Measurements from ENCODE around the gene ATRIP.
A peak's percentile ranks its signal among the peaks of the same experiment; 100 is the strongest.
"Not testable (repeated sequence)": the region's sequence is repeated elsewhere in the genome, so short reads cannot be mapped to it uniquely, and the experiment has no call there.

ATRIP gene

GRCh38 chr3:48446425-48447193, at the start of gene ATRIP:
ATRIP (plus strand) TSS chr3:48446737; CDS start chr3:48446846, 109 bp downstream.
- peak; percentile 97 for DNase-seq (ENCODE audit: low read depth)
- peak within 1 kb of the TSS; percentile 89 for H3K9ac ChIP-seq (ENCODE audit: low read length)
- H3K27me3 ChIP-seq (replicated peaks; ENCODE audit: control insufficient read depth, insufficient read depth, low read length): no peaks in the 10 kb centered on the region
- H3K9me3 ChIP-seq (ENCODE audit: control insufficient read depth, low read length): no peaks in the 10 kb centered on the region
- peak within 1 kb of the TSS; percentile 89 for H3K4me3 ChIP-seq (ENCODE audit: low read length)
- peaks cover 22% of the 10 kb centered on the region for H3K4me1 ChIP-seq (ENCODE audit: control insufficient read depth, insufficient read depth, low read length)
- peaks cover 31% of the 10 kb centered on the region for H3K36me3 ChIP-seq (ENCODE audit: control insufficient read depth, insufficient read depth, low read length, severe bottlenecking)

- Histone ChIP-seq H3K9ac (ENCODE audit: low read length) (no peak overlapping the region), H3K4me1 (ENCODE audit: control insufficient read depth, insufficient read depth, low read length) (peaks cover 17% of the 10 kb centered on the region), H3K4me3 (ENCODE audit: low read length) (no peak overlapping the region), H3K9me3 (ENCODE audit: control insufficient read depth, low read length) (no peaks in the 10 kb centered on the region), H3K36me3 (ENCODE audit: control insufficient read depth, insufficient read depth, low read length, severe bottlenecking) (no peaks in the 10 kb centered on the region), H3K27me3 (replicated peaks; ENCODE audit: control insufficient read depth, insufficient read depth, low read length) (peaks cover 9% of the 10 kb centered on the region)
- DNase-seq (ENCODE audit: low read depth): no peak
Observed at GRCh38 chr3:48397767-48398681, 48.5 kb upstream of the ATRIP start.

DNA sequence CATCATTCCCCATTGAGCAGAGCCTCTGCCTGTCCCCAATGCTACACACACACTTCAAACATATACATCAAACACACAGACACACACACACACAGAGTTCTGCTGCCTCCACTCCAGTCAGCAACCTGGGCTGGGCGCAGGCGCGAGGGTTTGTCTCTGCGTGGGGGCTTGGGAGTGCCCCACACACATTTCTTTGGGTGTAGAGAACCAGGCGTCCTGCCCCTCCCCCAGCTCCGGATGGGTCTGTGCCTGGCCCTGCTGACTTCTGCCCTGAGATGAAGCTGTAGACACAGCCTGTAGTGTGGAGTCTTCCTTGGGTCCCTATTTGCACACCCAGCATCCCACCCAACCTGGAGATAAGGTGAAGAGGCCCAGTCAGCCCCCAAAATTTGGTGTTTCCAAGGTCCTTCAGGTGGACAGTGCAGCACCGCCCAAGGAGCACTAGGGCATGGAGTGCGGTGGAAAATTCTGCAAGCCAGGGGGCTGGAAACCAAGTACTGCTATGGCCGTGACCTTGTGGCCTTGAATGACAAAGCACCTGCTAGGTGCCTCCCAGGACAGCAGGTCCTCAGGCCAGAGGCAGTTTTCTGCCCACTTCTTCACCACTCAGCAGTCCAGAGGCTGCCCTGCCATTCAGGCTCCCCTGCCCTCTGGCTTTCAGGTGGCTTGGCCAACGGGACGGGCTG, 47.7 kb upstream of the ATRIP start:
- no peak for DNase-seq (ENCODE audit: low read depth)
- Histone ChIP-seq H3K4me1 (ENCODE audit: control insufficient read depth, insufficient read depth, low read length) (peaks cover 17% of the 10 kb centered on the region), H3K4me3 (ENCODE audit: low read length) (no peak overlapping the region), H3K9ac (ENCODE audit: low read length) (no peak overlapping the region), H3K9me3 (ENCODE audit: control insufficient read depth, low read length) (no peaks in the 10 kb centered on the region), H3K27me3 (replicated peaks; ENCODE audit: control insufficient read depth, insufficient read depth, low read length) (peaks cover 9% of the 10 kb centered on the region), H3K36me3 (ENCODE audit: control insufficient read depth, insufficient read depth, low read length, severe bottlenecking) (peaks cover 2% of the 10 kb centered on the region)

DNA sequence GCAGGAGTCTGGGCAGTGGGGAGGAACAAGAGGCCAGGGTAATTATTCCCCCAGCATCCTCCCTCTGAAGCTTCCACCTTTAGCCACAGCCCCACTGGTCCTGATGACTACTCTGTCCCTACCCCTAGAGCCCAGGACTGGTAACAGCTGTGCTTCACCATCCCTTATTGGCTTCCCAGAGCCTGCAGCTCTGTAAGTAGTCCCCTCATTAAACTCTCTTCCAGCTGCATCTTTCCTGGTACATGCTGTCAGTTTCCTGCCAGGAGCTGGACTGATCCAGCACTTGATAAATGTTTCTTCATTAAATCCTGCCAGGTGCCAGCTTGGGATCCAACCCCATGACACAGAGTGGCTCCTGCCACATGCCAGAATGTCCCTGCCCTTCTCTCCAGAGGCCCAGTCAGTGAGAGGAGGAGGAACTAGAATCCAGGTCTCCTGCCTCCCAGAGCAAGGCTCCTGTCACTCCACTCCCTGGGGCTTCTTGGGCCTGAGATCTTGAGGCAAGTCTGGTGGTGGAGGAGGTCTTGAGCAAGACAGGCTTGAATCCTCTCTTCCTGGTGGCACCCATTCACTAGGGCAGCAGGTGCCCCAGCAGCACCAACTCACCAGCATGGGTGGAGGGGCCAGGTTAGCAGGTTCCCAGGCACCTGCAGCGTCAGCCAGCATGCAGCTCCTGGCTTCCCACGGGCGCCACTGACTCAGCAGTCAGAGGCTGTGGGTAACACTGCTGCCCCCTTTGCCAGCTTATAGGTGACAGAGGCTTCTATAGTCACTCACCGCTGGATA, 47.0 kb upstream of the ATRIP start:
- Histone ChIP-seq H3K27me3 (replicated peaks; ENCODE audit: control insufficient read depth, insufficient read depth, low read length) (peaks cover 5% of the 10 kb centered on the region), H3K9ac (ENCODE audit: low read length) (no peak overlapping the region), H3K4me3 (ENCODE audit: low read length) (no peak overlapping the region), H3K9me3 (ENCODE audit: control insufficient read depth, low read length) (no peaks in the 10 kb centered on the region), H3K4me1 (ENCODE audit: control insufficient read depth, insufficient read depth, low read length) (peaks cover 17% of the 10 kb centered on the region), H3K36me3 (ENCODE audit: control insufficient read depth, insufficient read depth, low read length, severe bottlenecking) (peaks cover 8% of the 10 kb centered on the region)
- DNase-seq (ENCODE audit: low read depth): no peak

DNA sequence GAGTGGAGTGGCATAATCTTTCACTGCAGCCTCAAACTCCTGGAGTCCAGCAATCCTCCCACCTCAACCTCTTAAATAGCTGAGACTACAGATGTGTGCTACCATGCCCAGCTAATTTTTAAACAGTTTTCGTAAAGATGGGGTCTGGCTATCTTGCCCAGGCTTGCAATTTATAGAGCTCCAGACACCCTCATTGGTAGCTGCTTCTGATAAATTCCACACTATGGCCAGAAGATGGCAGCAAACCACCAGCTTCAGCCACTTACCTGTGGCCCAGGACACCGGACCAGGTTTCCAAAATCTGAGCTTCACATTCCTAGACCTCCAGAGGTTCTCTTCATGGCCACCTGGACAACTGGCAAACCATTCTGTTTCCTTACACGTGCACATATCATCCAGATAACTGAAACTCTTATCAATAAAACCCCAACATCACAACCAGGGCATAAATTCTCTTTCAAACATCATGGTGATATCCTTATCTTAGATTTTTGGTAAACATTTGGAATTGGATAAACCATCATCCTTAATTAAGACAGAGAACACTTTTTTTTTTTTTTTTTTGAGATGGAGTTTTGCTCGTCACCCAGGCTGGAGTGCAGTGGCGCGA, 45.6 kb upstream of the ATRIP start:
- no peaks in the 10 kb centered on the region for H3K9me3 ChIP-seq (ENCODE audit: control insufficient read depth, low read length)
- H3K4me3 ChIP-seq (ENCODE audit: low read length): no peak overlapping the region
- H3K27me3 ChIP-seq (replicated peaks; ENCODE audit: control insufficient read depth, insufficient read depth, low read length): no peaks in the 10 kb centered on the region
- peaks cover 8% of the 10 kb centered on the region for H3K36me3 ChIP-seq (ENCODE audit: control insufficient read depth, insufficient read depth, low read length, severe bottlenecking)
- H3K4me1 ChIP-seq (ENCODE audit: control insufficient read depth, insufficient read depth, low read length): peaks cover 17% of the 10 kb centered on the region
- peak; percentile 70 for DNase-seq (ENCODE audit: low read depth)
- no peak overlapping the region for H3K9ac ChIP-seq (ENCODE audit: low read length)

GRCh38 chr3:48401434-48401901, 45.1 kb upstream of the ATRIP start:
- Histone ChIP-seq H3K36me3 (ENCODE audit: control insufficient read depth, insufficient read depth, low read length, severe bottlenecking) (peaks cover 13% of the 10 kb centered on the region), H3K9ac (ENCODE audit: low read length) (peak overlapping the region; percentile 80), H3K4me3 (ENCODE audit: low read length) (peak overlapping the region; percentile 58), H3K4me1 (ENCODE audit: control insufficient read depth, insufficient read depth, low read length) (peaks cover 17% of the 10 kb centered on the region)
- DNase-seq (ENCODE audit: low read depth); H3K27me3 ChIP-seq (replicated peaks; ENCODE audit: control insufficient read depth, insufficient read depth, low read length); H3K9me3 ChIP-seq (ENCODE audit: control insufficient read depth, low read length): not testable (repeated sequence)

DNA sequence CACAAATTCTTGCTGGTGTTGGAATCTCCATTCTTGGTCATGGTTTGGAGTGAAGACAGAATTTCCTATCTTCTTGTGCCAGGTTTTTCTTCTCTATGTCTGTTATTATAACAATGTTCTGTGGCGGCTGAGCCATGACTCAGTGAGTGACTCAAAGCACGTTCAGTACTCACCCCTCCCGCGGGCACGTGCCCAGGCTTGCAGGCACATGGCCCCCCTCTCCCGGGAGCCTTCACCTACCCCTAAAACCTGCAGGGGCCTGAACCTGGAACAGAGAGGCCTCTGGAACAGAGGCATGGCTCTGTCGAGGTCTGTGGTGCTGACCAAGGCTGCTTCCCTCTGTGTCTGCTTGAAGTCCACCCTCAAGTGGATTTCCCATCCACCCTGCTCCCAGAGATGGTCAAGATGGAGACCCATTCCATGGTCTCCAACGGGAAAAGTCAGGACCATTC, 44.2 kb upstream of the ATRIP start:
- Histone ChIP-seq H3K9ac (ENCODE audit: low read length) (no peak overlapping the region), H3K36me3 (ENCODE audit: control insufficient read depth, insufficient read depth, low read length, severe bottlenecking) (peaks cover 21% of the 10 kb centered on the region), H3K4me1 (ENCODE audit: control insufficient read depth, insufficient read depth, low read length) (peaks cover 17% of the 10 kb centered on the region), H3K4me3 (ENCODE audit: low read length) (no peak overlapping the region), H3K27me3 (replicated peaks; ENCODE audit: control insufficient read depth, insufficient read depth, low read length) (no peaks in the 10 kb centered on the region), H3K9me3 (ENCODE audit: control insufficient read depth, low read length) (no peaks in the 10 kb centered on the region)
- DNase-seq (ENCODE audit: low read depth): peak; percentile 89

GRCh38 chr3:48402907-48403306, 43.6 kb upstream of the ATRIP start:
- Histone ChIP-seq H3K4me3 (ENCODE audit: low read length) (no peak overlapping the region), H3K9me3 (ENCODE audit: control insufficient read depth, low read length) (no peaks in the 10 kb centered on the region), H3K4me1 (ENCODE audit: control insufficient read depth, insufficient read depth, low read length) (peaks cover 17% of the 10 kb centered on the region), H3K36me3 (ENCODE audit: control insufficient read depth, insufficient read depth, low read length, severe bottlenecking) (peaks cover 21% of the 10 kb centered on the region), H3K27me3 (replicated peaks; ENCODE audit: control insufficient read depth, insufficient read depth, low read length) (no peaks in the 10 kb centered on the region), H3K9ac (ENCODE audit: low read length) (no peak overlapping the region)
- DNase-seq (ENCODE audit: low read depth): no peak

- no peak overlapping the region for H3K4me3 ChIP-seq (ENCODE audit: low read length)
- no peak overlapping the region for H3K9ac ChIP-seq (ENCODE audit: low read length)
- no peaks in the 10 kb centered on the region for H3K27me3 ChIP-seq (replicated peaks; ENCODE audit: control insufficient read depth, insufficient read depth, low read length)
- H3K9me3 ChIP-seq (ENCODE audit: control insufficient read depth, low read length): no peaks in the 10 kb centered on the region
- peaks cover 17% of the 10 kb centered on the region for H3K4me1 ChIP-seq (ENCODE audit: control insufficient read depth, insufficient read depth, low read length)
- peaks cover 28% of the 10 kb centered on the region for H3K36me3 ChIP-seq (ENCODE audit: control insufficient read depth, insufficient read depth, low read length, severe bottlenecking)
- no peak for DNase-seq (ENCODE audit: low read depth)
Observed at GRCh38 chr3:48403533-48404439, 42.8 kb upstream of the ATRIP start.

Data from adipocyte (in vitro differentiated cells).